NCI-H69 (cell line): ENCODE data around the gene GNA15.
A peak's percentile ranks its signal among the peaks of the same experiment; 100 is the strongest.
"Not testable (repeated sequence)": the region's sequence is repeated elsewhere in the genome, so short reads cannot be mapped to it uniquely, and the experiment has no call there.

Source experiments
- DNase-seq: peaks from one replicate; lab custom pipeline; 2025; lab: John Stamatoyannopoulos, UW

GNA15 gene, protein sequence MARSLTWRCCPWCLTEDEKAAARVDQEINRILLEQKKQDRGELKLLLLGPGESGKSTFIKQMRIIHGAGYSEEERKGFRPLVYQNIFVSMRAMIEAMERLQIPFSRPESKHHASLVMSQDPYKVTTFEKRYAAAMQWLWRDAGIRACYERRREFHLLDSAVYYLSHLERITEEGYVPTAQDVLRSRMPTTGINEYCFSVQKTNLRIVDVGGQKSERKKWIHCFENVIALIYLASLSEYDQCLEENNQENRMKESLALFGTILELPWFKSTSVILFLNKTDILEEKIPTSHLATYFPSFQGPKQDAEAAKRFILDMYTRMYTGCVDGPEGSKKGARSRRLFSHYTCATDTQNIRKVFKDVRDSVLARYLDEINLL

DNA sequence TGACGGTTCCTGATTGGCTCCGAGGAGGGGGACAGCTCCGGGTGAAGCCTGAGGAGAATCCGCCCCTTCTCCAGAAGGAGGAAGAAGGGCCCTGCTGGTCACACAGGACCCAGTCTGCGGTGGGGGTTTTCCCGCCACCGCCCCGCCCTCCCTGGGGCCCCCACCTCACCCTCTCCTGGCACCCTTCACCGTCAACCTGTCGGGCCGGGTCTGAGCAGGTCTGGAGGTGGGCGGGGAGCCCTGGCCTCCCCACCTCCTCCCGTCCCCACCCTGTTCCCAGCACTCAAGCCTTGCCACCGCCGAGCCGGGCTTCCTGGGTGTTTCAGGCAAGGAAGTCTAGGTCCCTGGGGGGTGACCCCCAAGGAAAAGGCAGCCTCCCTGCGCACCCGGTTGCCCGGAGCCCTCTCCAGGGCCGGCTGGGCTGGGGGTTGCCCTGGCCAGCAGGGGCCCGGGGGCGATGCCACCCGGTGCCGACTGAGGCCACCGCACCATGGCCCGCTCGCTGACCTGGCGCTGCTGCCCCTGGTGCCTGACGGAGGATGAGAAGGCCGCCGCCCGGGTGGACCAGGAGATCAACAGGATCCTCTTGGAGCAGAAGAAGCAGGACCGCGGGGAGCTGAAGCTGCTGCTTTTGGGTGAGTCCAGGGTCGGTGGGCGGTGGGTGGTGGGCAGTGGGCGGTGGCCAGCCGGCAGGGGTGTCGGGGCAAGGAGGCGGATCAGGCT lies at the start of gene GNA15:
TSS of gene GNA15 (plus strand) at position 73 of the 723 bp plus-strand sequence. CDS start at position 491, 418 bp downstream.
- no peak for DNase-seq

DNA sequence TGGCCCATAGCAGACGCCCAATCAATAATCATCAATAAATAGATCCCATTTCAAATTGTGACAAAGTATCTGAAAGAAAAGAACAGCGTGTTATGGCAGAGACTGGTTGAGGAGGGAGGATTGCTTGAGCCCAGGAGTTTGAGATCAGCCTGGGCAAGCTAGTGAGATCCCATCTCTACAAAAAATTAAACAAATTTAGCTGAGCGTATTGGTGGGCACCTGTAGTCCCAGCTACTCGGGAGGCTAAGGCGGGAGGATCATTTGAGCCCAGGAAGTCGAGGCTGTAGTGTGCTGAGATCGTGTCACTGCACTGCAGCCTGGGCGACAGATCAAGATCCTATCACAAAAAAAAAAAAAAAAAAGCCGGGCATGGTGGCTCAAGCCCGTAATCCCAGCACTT lies 48.1 kb upstream of the GNA15 start:
- DNase-seq: no peak

GRCh38 chr19:3089299-3089855 lies 46.5 kb upstream of the GNA15 start:
- not testable (repeated sequence) for DNase-seq

DNA sequence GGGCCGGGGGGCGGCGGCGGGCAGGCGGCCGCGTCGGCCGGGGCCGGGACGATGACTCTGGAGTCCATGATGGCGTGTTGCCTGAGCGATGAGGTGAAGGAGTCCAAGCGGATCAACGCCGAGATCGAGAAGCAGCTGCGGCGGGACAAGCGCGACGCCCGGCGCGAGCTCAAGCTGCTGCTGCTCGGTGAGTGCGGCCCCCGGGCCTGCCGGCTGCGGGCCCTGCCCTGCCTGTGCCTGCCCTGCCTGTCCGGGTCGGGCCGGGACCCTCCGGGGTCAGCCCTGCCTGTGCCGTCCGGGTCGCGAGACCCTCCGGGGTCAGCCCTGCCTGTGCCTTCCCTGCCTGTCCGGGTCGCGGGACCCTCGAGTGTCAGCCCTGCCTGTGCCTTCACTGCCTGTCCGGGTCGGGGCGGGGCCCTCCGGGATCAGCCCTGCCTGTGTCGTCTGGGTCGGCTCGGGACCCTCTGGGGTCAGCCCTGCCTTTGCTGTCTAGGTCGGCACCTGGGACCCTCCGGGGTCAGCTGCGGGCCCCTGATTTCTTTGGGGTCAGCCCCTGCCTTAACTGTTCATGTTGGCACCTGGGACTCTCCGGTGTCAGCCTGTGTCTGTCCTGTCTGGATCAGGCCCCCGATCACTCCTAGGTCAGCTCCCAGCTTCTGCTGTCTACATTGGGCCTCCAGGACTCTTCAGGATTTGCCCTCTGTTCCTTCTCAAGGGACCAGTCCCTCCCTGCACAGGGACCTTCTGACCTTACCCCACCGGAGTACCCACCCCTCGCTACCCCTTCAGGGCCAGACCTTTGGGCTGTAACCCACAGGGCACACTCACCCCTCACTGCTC lies 41.0 kb upstream of the GNA15 start:
- peak; percentile 39 for DNase-seq

DNA sequence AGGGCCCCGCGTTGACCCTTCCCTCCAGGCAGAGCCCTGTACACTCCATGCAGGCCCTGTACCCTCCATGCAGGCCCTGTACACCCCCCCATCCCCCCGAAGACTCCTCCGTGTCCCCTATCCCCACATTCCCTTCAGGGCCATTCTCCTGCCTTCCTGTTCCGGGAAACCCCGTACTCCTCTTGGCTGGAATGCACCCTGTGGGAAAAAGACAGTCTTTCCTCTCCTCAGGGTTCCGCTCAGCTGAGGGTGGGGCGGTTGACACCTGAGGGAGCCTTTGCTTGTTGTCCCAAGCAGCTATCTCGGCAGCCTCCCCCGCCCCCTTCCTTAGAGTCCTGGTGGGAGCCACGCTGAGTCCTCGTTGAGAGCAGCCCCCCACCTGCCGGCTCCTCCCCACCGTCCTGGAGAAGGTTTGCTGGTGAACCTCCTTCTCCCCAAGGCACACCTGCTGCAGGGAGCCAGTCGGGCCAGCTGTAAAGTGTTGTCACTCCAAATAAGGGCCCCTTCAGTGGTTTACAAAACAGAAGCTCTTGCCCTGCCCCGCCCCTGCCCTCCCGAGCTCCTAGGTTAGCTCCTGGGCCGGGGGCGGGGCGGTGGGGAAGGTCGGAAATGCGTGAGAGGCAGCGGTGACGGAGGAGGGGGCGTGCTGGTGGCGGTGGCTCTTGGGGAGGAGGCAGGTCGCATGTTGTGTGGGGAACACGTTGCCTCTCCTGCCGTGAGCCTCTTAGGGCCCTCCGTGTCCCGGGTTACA lies 40.2 kb upstream of the GNA15 start:
- DNase-seq: peak; percentile 18

GRCh38 chr19:3096267-3096901 lies 39.4 kb upstream of the GNA15 start:
- no peak for DNase-seq

- DNase-seq: no peak
These were observed 38.9 kb upstream of the GNA15 start for GRCh38 chr19:3096902-3097326.

- DNase-seq: no peak
These were observed 38.4 kb upstream of the GNA15 start for GRCh38 chr19:3097442-3097871.

- DNase-seq: no peak
These were observed 37.7 kb upstream of the GNA15 start for GRCh38 chr19:3098141-3098514.

GRCh38 chr19:3098515-3099346 lies 37.1 kb upstream of the GNA15 start:
- no peak for DNase-seq

DNA sequence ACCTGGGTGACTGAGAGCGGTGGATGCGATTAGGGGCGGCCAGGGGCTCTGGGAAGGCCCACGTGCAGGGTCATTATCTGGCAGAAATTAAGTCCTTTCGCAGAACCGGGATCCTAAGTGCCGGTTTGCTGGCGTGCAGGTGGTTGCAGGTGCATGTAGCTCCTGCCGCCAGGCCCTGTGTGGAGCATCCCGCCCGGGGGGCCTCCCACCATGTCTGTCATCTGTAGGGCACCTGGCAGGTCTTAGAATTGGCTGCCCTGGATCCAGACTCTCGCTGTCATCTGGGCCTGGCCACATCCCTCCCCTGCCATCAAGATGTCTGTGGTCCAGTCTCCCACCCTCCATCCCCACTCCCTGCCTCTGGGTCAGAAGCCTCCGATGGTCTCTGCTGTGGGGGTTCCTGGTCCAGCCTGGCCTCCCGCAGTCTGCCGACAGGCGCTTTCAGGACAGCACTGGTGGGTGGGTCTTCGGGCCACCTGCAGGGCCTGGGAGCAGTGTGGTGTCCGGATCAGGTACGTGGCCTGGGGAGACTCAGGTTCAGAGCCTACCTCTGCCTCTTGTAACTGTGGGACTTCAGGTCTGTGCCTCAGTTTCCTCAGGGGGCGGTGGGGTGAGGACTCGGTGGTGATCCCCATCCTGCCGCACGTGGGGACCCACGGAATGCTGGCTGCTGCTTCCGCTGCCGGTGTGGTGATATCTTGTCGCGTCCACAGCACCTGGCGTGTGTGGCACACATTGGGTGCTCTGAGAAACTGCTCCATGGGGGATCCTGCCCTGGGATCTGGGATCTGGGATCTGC lies 36.3 kb upstream of the GNA15 start:
- no peak for DNase-seq

GRCh38 chr19:3100331-3100730 lies 35.5 kb upstream of the GNA15 start:
- DNase-seq: no peak

DNA sequence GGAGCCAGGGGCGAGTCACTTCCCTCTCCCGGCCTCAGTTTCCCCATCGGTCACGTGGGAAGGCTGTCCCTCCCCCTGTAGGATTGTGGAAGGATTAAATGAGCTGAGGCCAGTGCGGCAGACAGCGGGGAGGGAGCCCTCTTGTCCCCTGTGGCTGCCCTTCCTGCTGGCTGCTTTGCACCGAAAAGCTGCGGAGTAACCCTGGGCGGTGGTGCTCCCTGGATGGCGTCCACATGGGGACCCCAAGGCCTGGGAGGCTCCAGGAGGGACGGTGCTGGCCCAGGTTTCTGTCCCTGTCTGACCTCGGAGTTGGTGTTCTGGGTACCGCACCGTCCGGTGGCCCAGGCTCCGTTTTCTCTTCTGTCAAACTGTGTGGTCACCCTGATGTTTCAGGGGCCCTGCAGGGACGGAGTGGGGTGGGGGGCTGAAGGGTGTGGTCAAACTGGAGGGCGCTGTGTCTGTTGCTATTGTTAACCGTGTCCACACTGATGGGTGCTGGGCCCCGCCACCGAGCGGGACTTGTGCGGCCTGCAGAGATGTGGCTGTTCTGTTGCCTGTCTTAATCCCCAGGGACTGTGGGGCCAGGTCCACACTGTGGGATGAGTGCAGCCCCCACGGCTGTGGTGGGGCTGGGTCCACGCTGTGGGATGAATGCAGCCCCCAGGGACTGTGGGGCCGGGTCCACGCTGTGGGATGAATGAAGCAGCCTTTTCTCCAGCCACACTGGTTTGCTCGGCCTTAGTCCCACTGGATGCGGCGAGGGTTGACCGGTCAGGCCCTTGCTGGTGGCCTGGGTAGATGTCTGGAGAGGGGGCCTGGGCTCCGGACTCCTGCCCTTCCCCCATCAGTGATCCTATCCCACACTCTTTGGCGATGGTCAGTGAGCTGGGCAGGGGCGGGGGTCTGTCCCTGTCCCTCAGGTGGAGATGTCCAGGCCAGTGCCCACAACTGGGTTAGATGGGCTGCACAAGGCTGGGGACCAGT lies 34.8 kb upstream of the GNA15 start:
- DNase-seq: no peak

DNA sequence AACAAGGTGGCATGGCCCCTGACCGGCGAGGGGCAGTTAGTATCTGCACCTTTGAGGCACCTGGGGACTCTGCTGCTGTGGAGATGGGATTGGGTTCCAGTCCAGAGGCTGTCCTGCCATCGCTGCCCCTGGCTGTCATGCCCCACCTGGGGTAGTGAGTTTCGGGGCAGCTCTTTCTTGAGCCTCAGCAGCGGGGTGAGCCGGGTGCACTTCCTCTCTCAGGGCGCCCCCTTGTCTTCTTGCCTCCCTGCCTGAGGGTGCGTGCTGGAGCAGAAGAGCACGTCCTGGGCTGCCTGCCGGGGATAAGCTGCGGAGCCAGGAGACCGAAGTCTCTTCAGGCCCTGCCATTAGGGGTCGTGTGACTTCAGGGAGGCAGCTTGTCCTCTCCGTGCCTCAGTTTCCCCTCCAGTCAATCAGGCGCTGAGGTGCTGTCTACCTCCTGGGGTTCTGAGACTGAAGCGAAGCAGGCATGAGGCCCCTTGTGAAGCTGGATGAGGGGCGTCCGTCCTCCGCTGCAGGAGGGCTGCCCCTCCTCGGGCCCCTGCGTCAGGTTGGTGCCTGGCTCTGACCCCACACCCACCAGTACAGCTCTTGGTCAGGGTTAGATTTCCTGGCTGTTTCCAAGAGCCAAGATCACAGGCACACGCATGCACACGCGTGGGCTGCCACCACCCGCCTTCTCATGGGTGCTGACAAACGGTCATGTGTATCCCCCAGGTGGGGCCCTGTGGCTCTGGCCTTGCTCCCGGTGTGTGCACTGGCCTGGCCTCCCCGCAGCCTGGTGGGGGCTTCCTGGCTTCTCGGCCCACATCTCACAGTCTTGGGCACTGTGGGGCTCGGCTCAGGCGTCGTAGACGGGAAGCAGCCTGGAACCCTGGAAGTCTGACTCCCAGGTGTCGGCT lies 33.3 kb upstream of the GNA15 start:
- DNase-seq: no peak

- DNase-seq: no peak
These were observed 31.2 kb upstream of the GNA15 start for GRCh38 chr19:3104708-3104983.

DNA sequence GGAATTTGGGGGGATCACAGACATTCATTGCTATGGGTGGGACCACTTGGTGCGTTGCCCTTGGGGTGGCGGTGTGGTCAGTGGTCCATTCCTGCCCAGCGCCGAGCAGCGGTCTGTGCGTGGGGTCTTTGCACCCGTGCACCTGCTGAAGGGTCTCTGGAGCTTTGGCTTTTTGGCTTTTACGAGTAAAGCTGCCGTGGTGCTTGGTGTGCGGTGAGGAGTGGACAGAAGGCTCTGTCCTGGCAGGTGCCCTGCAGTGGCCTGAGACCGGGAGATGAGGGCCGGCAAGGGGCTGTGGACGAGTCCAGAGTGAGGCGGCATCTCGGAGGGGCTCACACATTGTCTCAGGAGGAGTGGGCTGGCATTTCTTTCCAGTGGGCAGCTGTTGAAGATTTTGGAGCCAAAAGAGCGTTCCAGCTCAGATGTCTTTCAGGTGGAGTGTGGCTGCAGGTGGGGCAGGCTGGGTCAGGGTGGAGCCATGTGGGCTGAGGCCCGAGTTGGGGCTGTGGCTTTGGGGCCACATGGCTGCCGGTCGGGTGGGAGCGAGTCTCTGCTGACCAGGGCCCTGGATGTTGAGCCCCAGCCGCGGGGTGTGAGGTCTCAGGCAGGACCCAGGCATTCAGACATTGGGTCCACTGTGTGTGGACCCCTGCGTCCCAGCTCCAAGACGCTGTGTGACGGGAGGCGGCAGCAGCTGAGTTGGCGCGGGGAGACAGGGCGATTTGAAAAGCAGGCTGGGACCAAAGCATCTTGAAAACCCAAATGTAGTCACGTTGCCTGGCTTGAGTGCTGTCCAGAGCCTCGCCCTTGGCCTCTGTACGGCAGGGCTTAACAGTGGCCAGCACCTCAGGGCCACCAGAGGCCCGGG lies 30.0 kb upstream of the GNA15 start:
- DNase-seq: no peak
